PFSK-1 (cell line): ENCODE measurements around the gene CDCA3.

Experiments
- FOXP2 ChIP-seq: optimal IDR thresholded peaks from 2 replicates; pipeline ENCODE3; 2011; ENCODE audit warnings: borderline replicate concordance, control low read depth, inconsistent platforms; ENCODE audit not compliant: insufficient read depth; ENCODE audit errors: extremely low read length, extremely low read depth
- POLR2AphosphoS5 ChIP-seq: IDR thresholded peaks from 2 replicates; pipeline ENCODE4 v1.6.1; 2012; ENCODE audit warnings: low read depth, mild to moderate bottlenecking, control low read depth, low read length, moderate library complexity
- REST ChIP-seq, 2 experiments: IDR thresholded peaks; 2 replicates each; pipeline versions ENCODE4 v1.6.1 to v1.8.0; 2011 to 2012; ENCODE audit warnings: low read depth in 2 of 2, low read length in 2 of 2, control low read depth in 1 of 2, inconsistent platforms in 1 of 2, mild to moderate bottlenecking in 1 of 2, moderate library complexity in 1 of 2; ENCODE audit not compliant: insufficient read depth in 1 of 2
- SIN3A ChIP-seq: IDR thresholded peaks from 2 replicates; pipeline ENCODE4 v1.6.1; 2012; ENCODE audit warnings: mild to moderate bottlenecking, low read length, moderate library complexity, borderline replicate concordance; ENCODE audit not compliant: insufficient read depth
- TAF1 ChIP-seq: IDR thresholded peaks from 2 replicates; pipeline ENCODE4 v1.6.1; 2012; ENCODE audit warnings: low read length, control low read depth, borderline replicate concordance; ENCODE audit not compliant: insufficient read depth

Gene CDCA3

GRCh38 chr12:6817662-6818157, 33.4 kb downstream of the CDCA3 start:
- TF ChIP-seq POLR2AphosphoS5 (no peak), SIN3A (no peak), FOXP2 (no peak), TAF1 (no peak), REST (IDR thresholded peaks at IDR 0.05; ENCODE audit: insufficient read depth in 1 of 2, low read depth in 2 of 2, low read length in 2 of 2) (no peak)

GRCh38 chr12:6817098-6817497, 34.0 kb downstream of the CDCA3 start:
- no peak for TF ChIP-seq POLR2AphosphoS5
- TF ChIP-seq FOXP2, result no peak
- TF ChIP-seq TAF1, result no peak
- no peak for TF ChIP-seq REST (IDR thresholded peaks at IDR 0.05; ENCODE audit: insufficient read depth in 1 of 2, low read depth in 2 of 2, low read length in 2 of 2)
- TF ChIP-seq SIN3A, result no peak

GRCh38 chr12:6816598-6816997, 34.5 kb downstream of the CDCA3 start:
- TF ChIP-seq FOXP2 (no peak), SIN3A (no peak), POLR2AphosphoS5 (no peak), REST (IDR thresholded peaks at IDR 0.05; ENCODE audit: insufficient read depth in 1 of 2, low read depth in 2 of 2, low read length in 2 of 2) (no peak)

GRCh38 chr12:6813363-6813762, 37.7 kb downstream of the CDCA3 start:
- TF ChIP-seq FOXP2 (no peak), POLR2AphosphoS5 (no peak), TAF1 (no peak), SIN3A (no peak), REST (IDR thresholded peaks at IDR 0.05; ENCODE audit: insufficient read depth in 1 of 2, low read depth in 2 of 2, low read length in 2 of 2) (no peak)

GRCh38 chr12:6810758-6811157, 40.3 kb downstream of the CDCA3 start:
- TF ChIP-seq POLR2AphosphoS5, result no peak
- no peak for TF ChIP-seq SIN3A
- no peak for TF ChIP-seq FOXP2
